NCI-H748 (cell line): ENCODE data around the gene FBLN5.

Source experiments
- DNase-seq: peaks from one replicate; lab custom pipeline; 2025; ENCODE audit not compliant: unreplicated experiment; lab: John Stamatoyannopoulos, UW

The FBLN5 gene

DNA sequence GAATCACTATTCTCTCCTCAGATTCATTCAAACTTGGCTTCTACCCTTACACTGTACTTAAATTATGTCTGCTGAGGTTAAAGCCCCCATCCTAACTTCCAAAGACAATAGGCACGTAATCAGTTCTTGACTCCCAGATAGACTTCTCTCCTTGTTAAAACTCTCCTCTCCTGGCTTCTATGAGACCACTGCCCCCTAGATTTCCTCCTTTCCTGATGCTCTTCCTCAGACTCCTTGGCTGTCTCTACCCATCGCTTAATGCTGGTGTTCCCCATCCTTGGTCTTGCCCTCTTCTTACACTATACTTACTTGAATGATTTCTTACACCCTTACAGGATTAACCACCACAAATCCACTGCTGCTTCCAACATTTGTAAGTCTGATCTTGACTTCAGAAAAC lies 112.9 kb downstream of the FBLN5 start:
- no peak for DNase-seq

DNA sequence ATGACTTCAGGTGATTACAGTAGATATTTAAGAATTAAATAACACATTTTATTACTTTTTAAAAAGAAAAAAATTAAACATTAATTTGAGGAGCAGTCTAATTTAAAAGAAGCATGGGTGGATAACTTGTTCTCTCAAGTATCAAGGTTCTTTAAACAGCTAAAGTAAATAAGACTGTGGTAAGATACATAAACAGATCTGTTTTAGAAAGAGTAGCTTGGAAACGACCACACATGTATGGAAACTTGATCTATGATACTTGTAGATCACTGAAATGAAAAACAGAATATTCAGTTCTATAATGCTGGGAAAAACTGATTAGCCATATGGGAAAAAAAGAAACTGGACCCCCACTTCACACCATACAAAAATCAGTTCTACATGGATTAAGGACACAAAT lies 116.2 kb downstream of the FBLN5 start:
- no peak for DNase-seq

GRCh38 chr14:91830777-91831176 lies 116.7 kb downstream of the FBLN5 start:
- DNase-seq, result peak; percentile 15

DNA sequence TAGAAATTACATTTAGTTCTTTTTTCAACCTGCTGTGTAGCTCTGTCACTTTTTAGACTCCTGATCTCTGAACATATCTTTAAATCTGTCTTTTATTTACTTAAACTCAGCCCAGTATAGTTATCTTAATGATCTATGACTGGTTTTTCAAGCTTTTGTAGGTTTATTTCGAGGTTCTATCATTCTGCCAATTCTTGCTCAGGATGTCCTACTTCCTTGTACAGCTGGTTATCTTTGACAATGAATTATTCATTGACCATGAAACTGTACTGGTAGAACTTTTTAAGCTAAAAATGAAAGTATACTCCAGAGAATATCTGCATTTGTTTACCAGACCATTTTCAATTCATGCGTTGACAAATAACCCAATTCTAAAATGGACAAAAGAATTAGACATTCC lies 118.0 kb downstream of the FBLN5 start:
- no peak for DNase-seq

DNA sequence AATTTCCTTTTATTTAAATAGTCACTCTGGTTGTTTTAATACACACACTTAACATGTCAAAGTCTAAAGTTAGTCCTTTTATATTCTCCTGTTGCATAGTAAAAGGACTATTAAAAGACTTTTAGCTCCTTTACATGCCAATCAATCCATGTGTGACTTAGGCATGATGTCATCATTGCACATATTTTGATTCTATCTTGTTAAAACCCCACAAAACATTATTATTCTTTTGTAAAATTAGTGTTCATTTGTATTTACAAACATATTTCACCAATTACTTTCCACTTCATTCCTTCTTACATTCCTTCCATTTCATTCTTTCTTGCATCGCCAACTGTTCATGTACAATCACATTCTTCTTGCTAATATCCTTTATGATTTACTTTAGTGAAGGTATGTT lies 119.7 kb downstream of the FBLN5 start:
- DNase-seq, result no peak
